Smooth muscle cell (in vitro differentiated cells): ENCODE data around the gene GPHA2. TPM values are rescaled to one million over a fixed set of nuclear protein-coding genes. Genes with fewer than 3 reads are reported as not detected.

Source experiments
- DNase-seq: peaks from one replicate; lab custom pipeline; 2025; ENCODE audit not compliant: unreplicated experiment; lab: John Stamatoyannopoulos, UW
- H2AFZ ChIP-seq: fragments of 200-600 bp; sonication (generic); 2 replicates; pipeline ENCODE4 v1.6.0; 2016; ENCODE audit warnings: antibody characterized with exemption, low read depth, mild to moderate bottlenecking
- H3F3A ChIP-seq: fragments of 200-600 bp; sonication (generic); 2 replicates; pipeline ENCODE4 v1.6.0; 2017; ENCODE audit warnings: antibody characterized with exemption, low read depth
- H3K27ac ChIP-seq: fragments of 200-600 bp; sonication (generic); 2 replicates; pipeline ENCODE4 v1.5.1; 2016; ENCODE audit warnings: low read depth, mild to moderate bottlenecking
- H3K27me3 ChIP-seq: fragments of 200-600 bp; sonication (generic); 2 replicates; pipeline ENCODE4 v1.6.1; 2016; ENCODE audit warnings: low read depth, mild to moderate bottlenecking
- H3K36me3 ChIP-seq: fragments of 200-600 bp; sonication (generic); 2 replicates; pipeline ENCODE4 v1.5.1; 2016; ENCODE audit warnings: low read depth
- H3K4me1 ChIP-seq: fragments of 200-600 bp; sonication (generic); 2 replicates; pipeline ENCODE4 v1.5.1; 2016; ENCODE audit warnings: low read depth
- H3K4me2 ChIP-seq: fragments of 200-600 bp; sonication (generic); 2 replicates; pipeline ENCODE4 v1.6.0; 2016; ENCODE audit warnings: mild to moderate bottlenecking
- H3K4me3 ChIP-seq: fragments of 200-600 bp; sonication (generic); 2 replicates; pipeline ENCODE4 v1.5.1; 2016; ENCODE audit warnings: mild to moderate bottlenecking
- H3K79me2 ChIP-seq: fragments of 200-600 bp; sonication (generic); 2 replicates; pipeline ENCODE4 v1.6.0; 2016; ENCODE audit warnings: low read depth, mild to moderate bottlenecking
- H3K9ac ChIP-seq: fragments of 200-600 bp; sonication (generic); 2 replicates; pipeline ENCODE4 v1.6.0; 2016; ENCODE audit warnings: low read depth
- H3K9me3 ChIP-seq: fragments of 200-600 bp; sonication (generic); replicated peaks from 2 replicates; pipeline ENCODE4 v1.5.1; 2016; ENCODE audit warnings: low read depth
- H4K20me1 ChIP-seq: fragments of 200-600 bp; sonication (generic); 2 replicates; pipeline ENCODE4 v1.6.0; 2016; ENCODE audit warnings: low read depth
- CTCF ChIP-seq: fragments of 200-600 bp; sonication (generic); IDR thresholded peaks from 2 replicates; pipeline ENCODE4 v1.5.1; 2017; ENCODE audit warnings: borderline replicate concordance, mild to moderate bottlenecking, antibody characterized with exemption; ENCODE audit not compliant: insufficient read depth, poor library complexity, severe bottlenecking
- WGBS: methylation state at CpG from one replicate; pipeline ENCODE4 v1.1.7; 2016; ENCODE audit warnings: low lambda C conversion rate; 5-methylcytosine and 5-hydroxymethylcytosine counted together
- polyA plus RNA-seq: library from polyadenylated mRNA; unstranded; fragments of >200 nt; fragmentation: Nextera tagmentation; extraction: Ambion mirVana; gene quantifications from 2 replicates; pipeline ENCODE4 v1.2.1, GENCODE V29; 2016
- total RNA-seq: library from RNA; depleted of rRNA; stranded (reverse); fragments of >200 nt; gene quantifications from 2 replicates; pipeline ENCODE4 v1.2.3, GENCODE V29; 2014

The GPHA2 gene
- total and polyA plus RNA-seq, 2 experiments from 2014 or later, result 0.40 TPM; not detected in 1

GRCh38 chr11:64921384-64921783 is 14.3 kb downstream of the GPHA2 start:
- H4K20me1 ChIP-seq, result no peaks in the 10 kb centered on the region
- H3F3A ChIP-seq, result peaks cover 6% of the 10 kb centered on the region
- DNase-seq, result no peak
- no peaks in the 10 kb centered on the region for H3K36me3 ChIP-seq
- no peak overlapping the region for H3K27ac ChIP-seq
- no peaks in the 10 kb centered on the region for H3K27me3 ChIP-seq
- no peak overlapping the region for H3K4me3 ChIP-seq
- no peak overlapping the region for H2AFZ ChIP-seq
- no peak for TF ChIP-seq CTCF
- H3K4me2 ChIP-seq, result no peak overlapping the region
- peaks cover 18% of the 10 kb centered on the region for H3K4me1 ChIP-seq
- H3K9ac ChIP-seq, result no peak overlapping the region
- WGBS, result 67% methylated on average over 3 of the region's 3 CpGs
- H3K9me3 ChIP-seq, result no peaks in the 10 kb centered on the region
- H3K79me2 ChIP-seq, result peaks cover 8% of the 10 kb centered on the region

- Histone ChIP-seq H3K79me2 (peaks cover 21% of the 10 kb centered on the region), H3K9ac (no peak overlapping the region), H3K27ac (no peak overlapping the region), H2AFZ (no peak overlapping the region), H3K27me3 (no peaks in the 10 kb centered on the region), H3K4me1 (peaks cover 21% of the 10 kb centered on the region), H3K4me2 (no peak overlapping the region), H4K20me1 (no peaks in the 10 kb centered on the region), H3F3A (peaks cover 6% of the 10 kb centered on the region), H3K9me3 (no peaks in the 10 kb centered on the region), H3K36me3 (no peaks in the 10 kb centered on the region), H3K4me3 (no peak overlapping the region)
- WGBS, result 56% methylated on average over 2 of the region's 2 CpGs
- no peak for TF ChIP-seq CTCF
- DNase-seq, result no peak
Measured at GRCh38 chr11:64920124-64920523, 15.6 kb downstream of the GPHA2 start.

- WGBS, result 92% methylated on average over 8 of the region's 8 CpGs
Measured at GRCh38 chr11:64919627-64920026, 16.1 kb downstream of the GPHA2 start.

More at GRCh38 chr11:64919627-64920026, 16.1 kb downstream of the GPHA2 start:
- Histone ChIP-seq H3K27me3 (no peaks in the 10 kb centered on the region), H3K9ac (no peak overlapping the region), H3K36me3 (no peaks in the 10 kb centered on the region), H2AFZ (no peak overlapping the region), H3F3A (peaks cover 6% of the 10 kb centered on the region), H3K4me1 (peaks cover 21% of the 10 kb centered on the region), H3K27ac (no peak overlapping the region), H3K4me3 (no peak overlapping the region), H3K4me2 (no peak overlapping the region), H3K79me2 (peaks cover 18% of the 10 kb centered on the region), H3K9me3 (no peaks in the 10 kb centered on the region), H4K20me1 (no peaks in the 10 kb centered on the region)
- TF ChIP-seq CTCF, result no peak
- DNase-seq, result no peak
